GM21423 (cell line): ENCODE data around the gene NUTM1.
"Not testable (repeated sequence)": the region's sequence is repeated elsewhere in the genome, so short reads cannot be mapped to it uniquely, and the experiment has no call there.

ENCODE experiments used
- ATAC-seq: cut with Tn5 transposase; IDR thresholded peaks from one replicate; pipeline ENCODE4 v1.9.1; 2021; ENCODE audit warnings: mild to moderate bottlenecking, moderate library complexity; ENCODE audit not compliant: unreplicated experiment

NUTM1 gene

GRCh38 chr15:34336991-34337556, 6.0 kb upstream of the NUTM1 start:
- ATAC-seq: peak; percentile 7

- ATAC-seq: peak; percentile 71
These were observed 5.4 kb upstream of the NUTM1 start, which contains the start of gene SLC12A6 for GRCh38 chr15:34337557-34338306. SLC12A6 (minus strand) TSS chr15:34337781; CDS start chr15:34336680, 1,101 bp downstream.

GRCh38 chr15:34338347-34338746, 4.8 kb upstream of the NUTM1 start:
- ATAC-seq: no peak

GRCh38 chr15:34339946-34340345, 3.2 kb upstream of the NUTM1 start:
- ATAC-seq: no peak

GRCh38 chr15:34341381-34342212, 1.5 kb upstream of the NUTM1 start:
- no peak for ATAC-seq

GRCh38 chr15:34342213-34342736, 840 bp upstream of the NUTM1 start:
- ATAC-seq: not testable (repeated sequence)

- ATAC-seq: no peak
These were observed 5.0 kb downstream of the NUTM1 start for GRCh38 chr15:34347951-34348638.

GRCh38 chr15:34348735-34349300, 5.7 kb downstream of the NUTM1 start:
- ATAC-seq: no peak

- no peak for ATAC-seq
These were observed 6.7 kb downstream of the NUTM1 start for GRCh38 chr15:34349769-34350168.

GRCh38 chr15:34352996-34353395, 9.9 kb downstream of the NUTM1 start:
- not testable (repeated sequence) for ATAC-seq

GRCh38 chr15:34353627-34354026, 10.5 kb downstream of the NUTM1 start:
- no peak for ATAC-seq

- no peak for ATAC-seq
These were observed 11.2 kb downstream of the NUTM1 start for GRCh38 chr15:34354286-34354685.

- ATAC-seq: no peak
These were observed 12.1 kb downstream of the NUTM1 start for GRCh38 chr15:34355241-34355640.

- no peak for ATAC-seq
These were observed 14.5 kb downstream of the NUTM1 start for GRCh38 chr15:34357653-34358052.

GRCh38 chr15:34358367-34358766, 15.3 kb downstream of the NUTM1 start:
- no peak for ATAC-seq

- no peak for ATAC-seq
These were observed 15.8 kb downstream of the NUTM1 start for GRCh38 chr15:34358948-34359347.

GRCh38 chr15:34359416-34359815, 16.3 kb downstream of the NUTM1 start:
- ATAC-seq: no peak

- no peak for ATAC-seq
These were observed 17.2 kb downstream of the NUTM1 start for GRCh38 chr15:34360298-34360697.

GRCh38 chr15:34361278-34361677, 18.2 kb downstream of the NUTM1 start:
- no peak for ATAC-seq

- ATAC-seq: no peak
These were observed 19.1 kb downstream of the NUTM1 start for GRCh38 chr15:34362047-34362773.
